Fibroblast of villous mesenchyme (primary cell): ENCODE results near the gene CCER1. TPM values are rescaled to one million over a fixed set of nuclear protein-coding genes. Genes with fewer than 3 reads are reported as not detected.

ENCODE experiments used
- DNase-seq: peaks from one replicate; pipeline ENCODE4 v3.0.0-alpha.2; 2010; ENCODE audit warnings: low read depth
- H3K4me3 ChIP-seq: 2 replicates; pipeline ENCODE4 v1.5.1; 2011; ENCODE audit warnings: low read depth, mild to moderate bottlenecking, low read length
- CTCF ChIP-seq: IDR thresholded peaks from 2 replicates; pipeline ENCODE4 v1.5.1; 2012; ENCODE audit warnings: low read depth, mild to moderate bottlenecking, low read length; ENCODE audit not compliant: insufficient read depth
- total RNA-seq: library from RNA; depleted of rRNA; stranded (reverse); fragments of >200 nt; gene quantifications from 2 replicates; pipeline ENCODE4 v1.2.3, GENCODE V29; 2012

Gene CCER1
- total RNA-seq, 1 donor, result not detected

GRCh38 chr12:90970471-90970870 is 15.5 kb upstream of the CCER1 start:
- H3K4me3 ChIP-seq, result no peak overlapping the region
- no peak for DNase-seq
- no peak for TF ChIP-seq CTCF

DNA sequence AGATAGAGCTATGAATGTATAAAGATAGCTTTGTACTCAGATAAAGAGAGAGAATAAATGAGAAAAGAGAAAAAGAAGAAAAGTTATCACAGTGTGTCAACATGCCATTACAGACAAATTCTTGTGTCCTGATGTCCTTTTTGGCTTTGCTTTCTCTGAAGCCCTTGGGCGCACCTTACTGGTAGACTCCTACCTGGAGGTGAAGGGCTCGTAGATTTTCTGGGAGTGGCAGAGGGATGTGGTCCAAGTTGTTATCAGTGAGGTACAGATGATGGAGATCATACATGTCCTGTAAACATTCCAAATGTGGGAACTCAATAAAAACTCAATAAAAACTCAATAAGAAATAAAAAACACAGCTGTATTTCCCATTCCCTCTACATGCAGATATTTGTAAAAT is 14.9 kb upstream of the CCER1 start:
- no peak for DNase-seq
- H3K4me3 ChIP-seq, result no peak overlapping the region
- no peak for TF ChIP-seq CTCF

DNA sequence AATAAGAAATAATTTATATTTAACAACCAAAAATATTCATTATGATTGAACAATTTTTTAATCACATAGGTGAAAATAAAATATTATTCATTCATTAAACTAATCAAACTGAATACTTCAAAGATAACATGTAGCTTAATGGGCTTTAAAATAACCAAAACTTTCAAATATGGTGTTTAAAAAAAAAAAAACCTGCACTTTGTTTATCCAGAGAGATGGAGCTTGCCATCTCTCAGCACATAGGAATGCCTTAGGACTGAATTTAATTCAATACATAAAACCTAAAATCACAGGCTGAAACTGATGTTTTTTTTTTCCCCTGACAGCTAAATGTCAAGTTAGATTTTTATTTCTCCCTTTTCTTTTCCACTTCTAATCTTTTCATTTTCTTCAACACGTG is 14.4 kb upstream of the CCER1 start:
- DNase-seq, result no peak
- TF ChIP-seq CTCF, result no peak
- H3K4me3 ChIP-seq, result no peak overlapping the region

- DNase-seq, result no peak
- no peak overlapping the region for H3K4me3 ChIP-seq
- TF ChIP-seq CTCF, result no peak
Measured at GRCh38 chr12:90965204-90965603, 10.2 kb upstream of the CCER1 start.

DNA sequence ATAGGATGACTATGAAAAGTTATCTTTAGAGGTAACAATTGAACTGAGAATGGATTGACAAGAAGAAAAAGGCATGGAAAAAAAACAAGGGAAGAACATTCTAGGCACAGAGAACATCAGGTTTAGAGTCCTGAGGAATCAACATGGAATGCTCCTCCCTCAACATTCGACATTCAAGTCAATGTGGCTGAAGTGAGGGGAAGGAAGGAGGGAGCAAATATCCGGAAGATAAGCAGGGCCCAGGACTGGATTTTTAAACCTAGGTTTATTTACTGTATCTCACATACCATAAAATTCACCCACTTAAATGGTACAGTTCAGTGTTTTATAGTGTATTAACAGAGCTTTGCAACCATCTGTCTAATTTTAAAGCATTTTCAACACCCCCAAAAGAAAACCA is 9.6 kb upstream of the CCER1 start:
- DNase-seq, result no peak
- no peak overlapping the region for H3K4me3 ChIP-seq
- TF ChIP-seq CTCF, result no peak

- TF ChIP-seq CTCF, result no peak
- H3K4me3 ChIP-seq, result no peak overlapping the region
- DNase-seq, result no peak
Measured at GRCh38 chr12:90963946-90964345, 9.0 kb upstream of the CCER1 start.

GRCh38 chr12:90961154-90961553 is 6.2 kb upstream of the CCER1 start:
- H3K4me3 ChIP-seq, result no peak overlapping the region
- TF ChIP-seq CTCF, result no peak
- DNase-seq, result no peak
